K562 (cell line): Measurements from ENCODE around the gene OGT. TPM values are rescaled to one million over a fixed set of nuclear protein-coding genes. Genes with fewer than 3 reads are reported as not detected.
A peak's percentile ranks its signal among the peaks of the same experiment; 100 is the strongest.

ENCODE experiments used
- ATAC-seq: fragments of 200-7000 bp; cut with Tn5 transposase; 3 replicates; pipeline ENCODE4 v1.9.1; 2020; ENCODE audit warnings: moderate library complexity
- BruUV-seq: library from RNA; stranded (reverse); fragments of 400-500 nt; replicated peaks from 2 replicates; lab custom pipeline; 2021; lab: Mats Ljungman, UMichigan
- CTCF ChIA-PET: fragments of 300-600 bp; formaldehyde crosslinking; extraction: SDS; loops from one replicate; lab custom pipeline; 2021; ENCODE audit warnings: low intra/inter-chr PET ratio; lab: Yijun Ruan, JAX
- POLR2A ChIA-PET: fragments of 300-600, 350-650 bp; sonication (Branson Sonifier 250); formaldehyde crosslinking; extraction: SDS; loops from one replicate; lab custom pipeline; 2021; ENCODE audit warnings: antibody characterized with exemption, inconsistent platforms; lab: Yijun Ruan, JAX
- DNase-seq, 4 experiments: peaks; one replicate each; pipeline versions ENCODE4 v3.0.0 to v3.0.0-alpha.2; 2011 to 2018; ENCODE audit warnings: low spot score in 3 of 4, mixed read lengths in 3 of 4; ENCODE audit errors: extremely low read depth in 1 of 4
- FAIRE-seq: peaks from 2 replicates; lab custom pipeline; 2011; peaks lifted over from hg19 to GRCh38; lab: Jason Lieb, UNC
- H2AFZ ChIP-seq: 2 replicates; pipeline ENCODE4 v1.6.0; 2011; ENCODE audit warnings: low read depth, low read length, control low read depth, inconsistent platforms
- H3K27ac ChIP-seq: fragments of 200-600 bp; 3 replicates; pipeline ENCODE4 v1.8.0; 2011; ENCODE audit warnings: low read depth, mild to moderate bottlenecking, control low read depth, inconsistent platforms, low read length, moderate library complexity, mixed read lengths; ENCODE audit errors: extremely low read depth
- H3K27me3 ChIP-seq, 2 experiments: fragments of 300-600 bp in 1 of 2; 2 replicates in 1 of 2; 3 replicates in 1 of 2; pipeline versions ENCODE4 v1.6.0 to v1.8.0; 2011; ENCODE audit warnings: inconsistent platforms in 2 of 2, low read length in 2 of 2, mild to moderate bottlenecking in 1 of 2, mixed read lengths in 1 of 2, moderate library complexity in 1 of 2; ENCODE audit not compliant: control insufficient read depth in 2 of 2, insufficient read depth in 2 of 2
- H3K36me3 ChIP-seq: fragments of 300-600 bp; 3 replicates; pipeline ENCODE4 v1.8.0; 2011; ENCODE audit warnings: mild to moderate bottlenecking, low read length, inconsistent platforms; ENCODE audit not compliant: control insufficient read depth, insufficient read depth
- H3K4me1 ChIP-seq, 2 experiments: fragments of 200-600 bp in 1 of 2; replicated peaks in 1 of 2; 2 replicates in 1 of 2; 3 replicates in 1 of 2; pipeline versions ENCODE4 v1.5.1 to v1.8.0; 2011; ENCODE audit warnings: inconsistent platforms in 2 of 2, low read length in 2 of 2, mild to moderate bottlenecking in 1 of 2, mixed read lengths in 1 of 2, moderate library complexity in 1 of 2; ENCODE audit not compliant: control insufficient read depth in 2 of 2, insufficient read depth in 2 of 2
- H3K4me2 ChIP-seq: 2 replicates; pipeline ENCODE4 v1.6.1; 2011; ENCODE audit warnings: low read length, control low read depth, inconsistent platforms, mixed read lengths; ENCODE audit not compliant: insufficient read depth
- H3K4me3 ChIP-seq: fragments of 200-600 bp; sonication (generic), shearing (Covaris generic); 2 replicates; pipeline ENCODE4 v1.5.1; 2016; ENCODE audit warnings: control low read depth, inconsistent platforms
- H3K79me2 ChIP-seq: fragments of 200-600 bp; 3 replicates; pipeline ENCODE4 v1.8.0; 2011; ENCODE audit warnings: low read length, inconsistent platforms; ENCODE audit not compliant: control insufficient read depth, insufficient read depth
- H3K9ac ChIP-seq, 2 experiments: 2 replicates each; pipeline versions ENCODE4 v1.6.0 to v1.6.1; 2011; ENCODE audit warnings: low read depth in 2 of 2, low read length in 2 of 2, control low read depth in 1 of 2, inconsistent platforms in 1 of 2, mild to moderate bottlenecking in 1 of 2, mixed read lengths in 1 of 2; ENCODE audit not compliant: insufficient read depth in 1 of 2
- H3K9me1 ChIP-seq: one replicate; pipeline ENCODE4 v1.6.0; 2011; ENCODE audit warnings: inconsistent platforms, mild to moderate bottlenecking, low read length, moderate library complexity; ENCODE audit not compliant: control insufficient read depth, insufficient read depth
- H3K9me3 ChIP-seq: replicated peaks from 2 replicates; pipeline ENCODE4 v1.5.1; 2011; ENCODE audit warnings: low read depth, low read length, inconsistent platforms; ENCODE audit not compliant: control insufficient read depth, insufficient read depth
- H4K20me1 ChIP-seq: replicated peaks from 2 replicates; pipeline ENCODE4 v1.6.1; 2011; ENCODE audit warnings: low read length, inconsistent platforms, mixed read lengths; ENCODE audit not compliant: control insufficient read depth, insufficient read depth
- CBFA2T3 ChIP-seq: fragments of 450-650 bp; IDR thresholded peaks from 2 replicates; pipeline ENCODE4 v1.6.1; 2017
- HNRNPK ChIP-seq: fragments of 200-400 bp; formaldehyde crosslinking; IDR thresholded peaks from one replicate; pipeline ENCODE4 v1.6.1; 2018; ENCODE audit warnings: mild to moderate bottlenecking, low read depth, low read length; ENCODE audit not compliant: poor library complexity, severe bottlenecking
- KDM2B ChIP-seq: fragments of 250-450 bp; sonication (Bioruptor Pico); IDR thresholded peaks from 2 replicates; pipeline ENCODE4 v1.8.0; 2021; ENCODE audit warnings: mild to moderate bottlenecking, moderate library complexity
- TCF3 ChIP-seq: sonication (generic); formaldehyde crosslinking; IDR thresholded peaks from 2 replicates; pipeline ENCODE4 v1.4.0; 2020; ENCODE audit warnings: mild to moderate bottlenecking, missing genetic modification reagents
- ZFX ChIP-seq: sonication (generic); formaldehyde crosslinking; IDR thresholded peaks from 2 replicates; pipeline ENCODE4 v1.8.0; 2022; ENCODE audit warnings: mild to moderate bottlenecking, missing genetic modification reagents, moderate library complexity
- ZNF436 ChIP-seq: fragments of 250-450, 450-650 bp; sonication (Bioruptor Pico); formaldehyde crosslinking; IDR thresholded peaks from 2 replicates; pipeline ENCODE4 v1.7.0; 2020; ENCODE audit warnings: mild to moderate bottlenecking
- WGBS: fragments of 100-300 bp; shearing (Covaris generic); methylation state at CpG from one replicate; pipeline ENCODE4 v1.1.6; 2016; ENCODE audit warnings: low coverage, mixed read lengths; ENCODE audit not compliant: insufficient coverage; ENCODE audit errors: missing lambda C conversion rate; 5-methylcytosine and 5-hydroxymethylcytosine counted together
- in situ Hi-C: fragments of 300-500 bp; cut with MboI; formaldehyde crosslinking; loops from 4 replicates; pipeline ENCODE4 v1.15.0; 2018; ENCODE audit warnings: inconsistent platforms, mixed read lengths
- intact Hi-C: fragments of 100-400 bp; cut with micrococcal nuclease; formaldehyde crosslinking; loops from 2 replicates; pipeline ENCODE4 v1.14.2; 2022
- polyA plus RNA-seq, 8 experiments: library from polyadenylated mRNA; depleted of rRNA in 4 of 8; stranded (reverse) in 5 of 8; unstranded in 3 of 8; fragments of >200 nt; fragmentation: Nextera tagmentation in 2 of 8; fragmentation: Illumina TruSeq in 1 of 8; extraction: Ambion mirVana in 2 of 8; extraction: Trizol in 1 of 8; gene quantifications; 2 replicates each; pipeline versions ENCODE4 v1.2.1 to v1.2.3, GENCODE V29; 2011 to 2014; ENCODE audit warnings: inconsistent platforms in 1 of 8, missing spikeins in 1 of 8
- total RNA-seq, 7 experiments: library from RNA; depleted of rRNA in 6 of 7; stranded (reverse); fragments of >200 nt in 6 of 7; fragmentation: Illumina TruSeq in 2 of 7; extraction: Trizol in 2 of 7; gene quantifications; 2 replicates each; pipeline versions ENCODE4 v1.2.1 to v1.2.3, GENCODE V29; 2011 to 2021; ENCODE audit warnings: low replicate concordance in 1 of 7
- TF ChIP-seq, protein P1 (sequence below): fragments of 450-650 bp; IDR thresholded peaks from 2 replicates; pipeline ENCODE4 v1.6.1; 2016; ENCODE audit warnings: mild to moderate bottlenecking, moderate library complexity
- TF ChIP-seq, protein P2 (sequence below), 2 experiments: fragments of 450-650 bp in 1 of 2; sonication (generic) in 1 of 2; formaldehyde crosslinking in 1 of 2; IDR thresholded peaks in 1 of 2; conservative IDR thresholded peaks in 1 of 2; 2 replicates each; pipeline versions ENCODE4 v1.6.1 to v1.8.1; 2016 to 2023; ENCODE audit warnings: mild to moderate bottlenecking in 2 of 2, moderate library complexity in 2 of 2, inconsistent platforms in 1 of 2, missing genetic modification reagents in 1 of 2

OGT gene
- total and polyA plus RNA-seq, 9 of the 15 experiments (the other 6 are each of a cell fraction or from before 2014, with no cell fraction given) = 38.9 to 347 (median 117) TPM

DNA sequence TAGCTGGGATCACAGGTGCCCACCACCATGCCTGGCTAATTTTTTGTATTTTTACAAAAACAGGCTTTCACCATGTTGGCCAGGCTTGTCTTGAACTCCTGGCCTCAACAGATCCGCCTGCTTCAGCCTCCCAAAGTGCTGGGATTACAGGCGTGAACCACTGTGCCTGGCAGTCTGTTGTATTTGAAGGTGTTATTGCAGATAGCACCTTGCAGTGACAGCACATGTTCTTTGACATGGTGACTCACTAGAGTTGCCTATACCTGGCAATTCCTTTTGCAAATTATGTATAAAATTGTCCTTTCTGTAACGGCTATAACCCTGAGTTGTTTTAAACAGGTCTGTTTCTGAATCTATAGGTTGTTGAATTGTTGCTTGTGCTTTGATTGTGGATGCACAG lies 7.9 kb downstream of the OGT start:
- no TSS peak for BruUV-seq
- H3K36me3 ChIP-seq = peaks cover 91% of the 10 kb centered on the region
- ATAC-seq = peak; percentile 74
- H3K4me1 ChIP-seq = peaks cover 3 to 34% of the 10 kb centered on the region in 2 experiments; a peak in 3 of 5 replicates
- H2AFZ ChIP-seq = no peak overlapping the region
- intact Hi-C loops = no loop called here
- H3K9me1 ChIP-seq = no peaks in the 10 kb centered on the region
- CTCF ChIA-PET = interaction anchor here (1.1 kb wide), 1 partner anchor 10 kb away, joined by 6 read pairs; no protein-coding TSS in a partner anchor
- POLR2A ChIA-PET = interaction anchor here (1.5 to 2.3 kb wide), 2 partner anchors 8 to 9 kb away, joined by 5 to 9 read pairs; no protein-coding TSS in a partner anchor
- peak overlapping the region; percentile 6; the same call in 1 of the 2 replicates for H3K4me2 ChIP-seq
- no peaks in the 10 kb centered on the region for H3K27me3 ChIP-seq
- no peak overlapping the region; the same call in 1 of the 3 replicates for H3K27ac ChIP-seq
- in situ Hi-C loops = no loop called here
- H3K9ac ChIP-seq = no peak overlapping the region
- peak in 1 of 4 experiments; percentile 22 for DNase-seq
- peaks cover 98% of the 10 kb centered on the region for H3K79me2 ChIP-seq
- 33% methylated on average over 3 of the region's 3 CpGs for WGBS
- H3K4me3 ChIP-seq = no peak overlapping the region
- peaks cover 53% of the 10 kb centered on the region for H4K20me1 ChIP-seq
- no peaks in the 10 kb centered on the region for H3K9me3 ChIP-seq
- peak; percentile 48 for FAIRE-seq
- TF ChIP-seq ZNF436 (CRISPR knock-in tag) = no peak
- TF ChIP-seq, protein P1, sequence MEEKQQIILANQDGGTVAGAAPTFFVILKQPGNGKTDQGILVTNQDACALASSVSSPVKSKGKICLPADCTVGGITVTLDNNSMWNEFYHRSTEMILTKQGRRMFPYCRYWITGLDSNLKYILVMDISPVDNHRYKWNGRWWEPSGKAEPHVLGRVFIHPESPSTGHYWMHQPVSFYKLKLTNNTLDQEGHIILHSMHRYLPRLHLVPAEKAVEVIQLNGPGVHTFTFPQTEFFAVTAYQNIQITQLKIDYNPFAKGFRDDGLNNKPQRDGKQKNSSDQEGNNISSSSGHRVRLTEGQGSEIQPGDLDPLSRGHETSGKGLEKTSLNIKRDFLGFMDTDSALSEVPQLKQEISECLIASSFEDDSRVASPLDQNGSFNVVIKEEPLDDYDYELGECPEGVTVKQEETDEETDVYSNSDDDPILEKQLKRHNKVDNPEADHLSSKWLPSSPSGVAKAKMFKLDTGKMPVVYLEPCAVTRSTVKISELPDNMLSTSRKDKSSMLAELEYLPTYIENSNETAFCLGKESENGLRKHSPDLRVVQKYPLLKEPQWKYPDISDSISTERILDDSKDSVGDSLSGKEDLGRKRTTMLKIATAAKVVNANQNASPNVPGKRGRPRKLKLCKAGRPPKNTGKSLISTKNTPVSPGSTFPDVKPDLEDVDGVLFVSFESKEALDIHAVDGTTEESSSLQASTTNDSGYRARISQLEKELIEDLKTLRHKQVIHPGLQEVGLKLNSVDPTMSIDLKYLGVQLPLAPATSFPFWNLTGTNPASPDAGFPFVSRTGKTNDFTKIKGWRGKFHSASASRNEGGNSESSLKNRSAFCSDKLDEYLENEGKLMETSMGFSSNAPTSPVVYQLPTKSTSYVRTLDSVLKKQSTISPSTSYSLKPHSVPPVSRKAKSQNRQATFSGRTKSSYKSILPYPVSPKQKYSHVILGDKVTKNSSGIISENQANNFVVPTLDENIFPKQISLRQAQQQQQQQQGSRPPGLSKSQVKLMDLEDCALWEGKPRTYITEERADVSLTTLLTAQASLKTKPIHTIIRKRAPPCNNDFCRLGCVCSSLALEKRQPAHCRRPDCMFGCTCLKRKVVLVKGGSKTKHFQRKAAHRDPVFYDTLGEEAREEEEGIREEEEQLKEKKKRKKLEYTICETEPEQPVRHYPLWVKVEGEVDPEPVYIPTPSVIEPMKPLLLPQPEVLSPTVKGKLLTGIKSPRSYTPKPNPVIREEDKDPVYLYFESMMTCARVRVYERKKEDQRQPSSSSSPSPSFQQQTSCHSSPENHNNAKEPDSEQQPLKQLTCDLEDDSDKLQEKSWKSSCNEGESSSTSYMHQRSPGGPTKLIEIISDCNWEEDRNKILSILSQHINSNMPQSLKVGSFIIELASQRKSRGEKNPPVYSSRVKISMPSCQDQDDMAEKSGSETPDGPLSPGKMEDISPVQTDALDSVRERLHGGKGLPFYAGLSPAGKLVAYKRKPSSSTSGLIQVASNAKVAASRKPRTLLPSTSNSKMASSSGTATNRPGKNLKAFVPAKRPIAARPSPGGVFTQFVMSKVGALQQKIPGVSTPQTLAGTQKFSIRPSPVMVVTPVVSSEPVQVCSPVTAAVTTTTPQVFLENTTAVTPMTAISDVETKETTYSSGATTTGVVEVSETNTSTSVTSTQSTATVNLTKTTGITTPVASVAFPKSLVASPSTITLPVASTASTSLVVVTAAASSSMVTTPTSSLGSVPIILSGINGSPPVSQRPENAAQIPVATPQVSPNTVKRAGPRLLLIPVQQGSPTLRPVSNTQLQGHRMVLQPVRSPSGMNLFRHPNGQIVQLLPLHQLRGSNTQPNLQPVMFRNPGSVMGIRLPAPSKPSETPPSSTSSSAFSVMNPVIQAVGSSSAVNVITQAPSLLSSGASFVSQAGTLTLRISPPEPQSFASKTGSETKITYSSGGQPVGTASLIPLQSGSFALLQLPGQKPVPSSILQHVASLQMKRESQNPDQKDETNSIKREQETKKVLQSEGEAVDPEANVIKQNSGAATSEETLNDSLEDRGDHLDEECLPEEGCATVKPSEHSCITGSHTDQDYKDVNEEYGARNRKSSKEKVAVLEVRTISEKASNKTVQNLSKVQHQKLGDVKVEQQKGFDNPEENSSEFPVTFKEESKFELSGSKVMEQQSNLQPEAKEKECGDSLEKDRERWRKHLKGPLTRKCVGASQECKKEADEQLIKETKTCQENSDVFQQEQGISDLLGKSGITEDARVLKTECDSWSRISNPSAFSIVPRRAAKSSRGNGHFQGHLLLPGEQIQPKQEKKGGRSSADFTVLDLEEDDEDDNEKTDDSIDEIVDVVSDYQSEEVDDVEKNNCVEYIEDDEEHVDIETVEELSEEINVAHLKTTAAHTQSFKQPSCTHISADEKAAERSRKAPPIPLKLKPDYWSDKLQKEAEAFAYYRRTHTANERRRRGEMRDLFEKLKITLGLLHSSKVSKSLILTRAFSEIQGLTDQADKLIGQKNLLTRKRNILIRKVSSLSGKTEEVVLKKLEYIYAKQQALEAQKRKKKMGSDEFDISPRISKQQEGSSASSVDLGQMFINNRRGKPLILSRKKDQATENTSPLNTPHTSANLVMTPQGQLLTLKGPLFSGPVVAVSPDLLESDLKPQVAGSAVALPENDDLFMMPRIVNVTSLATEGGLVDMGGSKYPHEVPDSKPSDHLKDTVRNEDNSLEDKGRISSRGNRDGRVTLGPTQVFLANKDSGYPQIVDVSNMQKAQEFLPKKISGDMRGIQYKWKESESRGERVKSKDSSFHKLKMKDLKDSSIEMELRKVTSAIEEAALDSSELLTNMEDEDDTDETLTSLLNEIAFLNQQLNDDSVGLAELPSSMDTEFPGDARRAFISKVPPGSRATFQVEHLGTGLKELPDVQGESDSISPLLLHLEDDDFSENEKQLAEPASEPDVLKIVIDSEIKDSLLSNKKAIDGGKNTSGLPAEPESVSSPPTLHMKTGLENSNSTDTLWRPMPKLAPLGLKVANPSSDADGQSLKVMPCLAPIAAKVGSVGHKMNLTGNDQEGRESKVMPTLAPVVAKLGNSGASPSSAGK = peak; percentile 38; the same call in 1 of the 2 replicates
- TF ChIP-seq TCF3 (CRISPR knock-in tag) = peak; percentile 56
- TF ChIP-seq HNRNPK = no peak
- TF ChIP-seq KDM2B = no peak
- peak; percentile 42; the same call in 1 of the 2 replicates for TF ChIP-seq CBFA2T3
- TF ChIP-seq ZFX (CRISPR knock-in tag) = no peak
- TF ChIP-seq, protein P2, sequence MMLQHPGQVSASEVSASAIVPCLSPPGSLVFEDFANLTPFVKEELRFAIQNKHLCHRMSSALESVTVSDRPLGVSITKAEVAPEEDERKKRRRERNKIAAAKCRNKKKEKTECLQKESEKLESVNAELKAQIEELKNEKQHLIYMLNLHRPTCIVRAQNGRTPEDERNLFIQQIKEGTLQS (IDR thresholded peaks at IDR 0.05) = 0 out of 2 replicates have a peak, but pooled peaks have one; percentile 6
- TF ChIP-seq, protein P2 (CRISPR knock-in tag; conservative IDR thresholded peaks at IDR 0.05) = no peak
